GM12878 (cell line): ENCODE results near the gene NAA25. TPM values are rescaled to one million over a fixed set of nuclear protein-coding genes. Genes with fewer than 3 reads are reported as not detected.

Experiments
- BCL11A ChIP-seq: IDR thresholded peaks from 2 replicates; pipeline ENCODE4 v1.6.1; 2011; ENCODE audit warnings: low read depth, low read length
- BRCA1 ChIP-seq: IDR thresholded peaks from 2 replicates; pipeline ENCODE4 v1.6.1; 2011; ENCODE audit warnings: low read depth, low read length, improper control_type of control experiment
- CBFB ChIP-seq: IDR thresholded peaks from 2 replicates; pipeline ENCODE4 v1.6.1; 2016; ENCODE audit warnings: antibody characterized with exemption, low read depth
- CHD1 ChIP-seq: IDR thresholded peaks from 2 replicates; pipeline ENCODE4 v1.6.1; 2012; ENCODE audit warnings: low read depth, low read length, improper control_type of control experiment
- FOXM1 ChIP-seq: IDR thresholded peaks from 2 replicates; pipeline ENCODE4 v1.6.1; 2012; ENCODE audit warnings: low read depth, mild to moderate bottlenecking, inconsistent platforms, low read length, moderate library complexity
- HSF1 ChIP-seq: fragments of 150-350 bp; IDR thresholded peaks from 2 replicates; pipeline ENCODE4 v1.6.1; 2014; ENCODE audit warnings: mild to moderate bottlenecking, low read depth, low read length
- IRF4 ChIP-seq: IDR thresholded peaks from 2 replicates; pipeline ENCODE4 v1.6.1; 2011; ENCODE audit warnings: low read depth, low read length
- JUNB ChIP-seq: IDR thresholded peaks from 2 replicates; pipeline ENCODE4 v1.6.1; 2016; ENCODE audit warnings: antibody characterized with exemption, mild to moderate bottlenecking
- MEF2A ChIP-seq: IDR thresholded peaks from 2 replicates; pipeline ENCODE4 v1.6.1; 2011; ENCODE audit warnings: low read depth, mild to moderate bottlenecking, low read length, moderate library complexity; ENCODE audit not compliant: insufficient read depth
- MEF2B ChIP-seq: fragments of 450-650 bp; IDR thresholded peaks from 2 replicates; pipeline ENCODE4 v1.6.1; 2018; ENCODE audit warnings: mild to moderate bottlenecking, moderate library complexity; ENCODE audit not compliant: partially characterized antibody, poor library complexity, severe bottlenecking
- MXI1 ChIP-seq: fragments of 150-350 bp; IDR thresholded peaks from 2 replicates; pipeline ENCODE4 v1.6.1; 2011; ENCODE audit warnings: low read depth, mild to moderate bottlenecking, inconsistent platforms, low read length, improper control_type of control experiment
- MYC ChIP-seq: IDR thresholded peaks from 2 replicates; pipeline ENCODE4 v1.6.1; 2011; ENCODE audit warnings: mild to moderate bottlenecking, low read length, moderate library complexity, inconsistent platforms; ENCODE audit not compliant: insufficient read depth, insufficient replicate concordance, insufficient read length, severe bottlenecking
- NKRF ChIP-seq: fragments of 450-650 bp; conservative IDR thresholded peaks from 2 replicates; pipeline ENCODE4 v1.6.1; 2017; ENCODE audit warnings: mild to moderate bottlenecking, moderate library complexity
- NR2F1 ChIP-seq: fragments of 450-650 bp; conservative IDR thresholded peaks from 2 replicates; pipeline ENCODE4 v1.6.1; 2017; ENCODE audit warnings: mild to moderate bottlenecking
- PML ChIP-seq: IDR thresholded peaks from 2 replicates; pipeline ENCODE4 v1.6.1; 2012; ENCODE audit warnings: low read length, inconsistent platforms
- RCOR1 ChIP-seq: conservative IDR thresholded peaks from 2 replicates; pipeline ENCODE4 v1.6.1; 2012; ENCODE audit warnings: low read depth, low read length, improper control_type of control experiment
- RUNX3 ChIP-seq: IDR thresholded peaks from 2 replicates; pipeline ENCODE4 v1.6.1; 2012; ENCODE audit warnings: low read length, inconsistent platforms
- SMC3 ChIP-seq: IDR thresholded peaks from 2 replicates; pipeline ENCODE4 v1.6.1; 2011; ENCODE audit warnings: low read length, improper control_type of control experiment, borderline replicate concordance
- SRF ChIP-seq, 2 experiments: IDR thresholded peaks; 2 replicates each; pipeline ENCODE4 v1.6.1; 2011; ENCODE audit warnings: low read depth in 2 of 2, low read length in 2 of 2, mild to moderate bottlenecking in 1 of 2, moderate library complexity in 1 of 2
- STAT3 ChIP-seq: IDR thresholded peaks from 2 replicates; pipeline ENCODE4 v1.6.1; 2011; ENCODE audit warnings: low read depth, low read length, improper control_type of control experiment
- TCF7 ChIP-seq: IDR thresholded peaks from 2 replicates; pipeline ENCODE4 v1.6.1; 2014; ENCODE audit warnings: antibody characterized with exemption, borderline replicate concordance
- YY1 ChIP-seq: IDR thresholded peaks from 2 replicates; pipeline ENCODE4 v1.6.1; 2011; ENCODE audit warnings: low read depth, mild to moderate bottlenecking, low read length
- ZSCAN29 ChIP-seq: fragments of 450-650 bp; IDR thresholded peaks from 2 replicates; pipeline ENCODE4 v1.6.1; 2017; ENCODE audit warnings: mild to moderate bottlenecking, moderate library complexity
- polyA plus RNA-seq, 11 experiments: library from polyadenylated mRNA; depleted of rRNA in 4 of 11; unstranded in 6 of 11; stranded (reverse) in 5 of 11; fragments of >200 nt; fragmentation: Nextera tagmentation in 4 of 11; fragmentation: Illumina TruSeq in 1 of 11; extraction: Ambion mirVana in 4 of 11; extraction: Trizol in 1 of 11; gene quantifications; 1 replicate in 1 of 11; 2 replicates in 10 of 11; pipeline versions ENCODE4 v1.2.1 to v1.2.3, GENCODE V29; 2011 to 2016; ENCODE audit warnings: inconsistent platforms in 2 of 11, missing spikeins in 2 of 11, low read depth in 1 of 11
- total RNA-seq, 4 experiments: library from RNA; depleted of rRNA in 3 of 4; stranded (reverse); fragments of >200 nt in 3 of 4; fragmentation: Illumina TruSeq in 1 of 4; extraction: Trizol in 1 of 4; gene quantifications; 2 replicates each; pipeline versions ENCODE4 v1.2.1 to v1.2.3, GENCODE V29; 2013 to 2021
- TF ChIP-seq, protein P1 (sequence below): fragments of 450-650 bp; IDR thresholded peaks from 2 replicates; pipeline ENCODE4 v1.6.1; 2017; ENCODE audit warnings: antibody characterized with exemption, mild to moderate bottlenecking, moderate library complexity
- TF ChIP-seq, protein P2 (sequence below): fragments of 450-650 bp; IDR thresholded peaks from 2 replicates; pipeline ENCODE4 v1.6.1; 2016; ENCODE audit warnings: mild to moderate bottlenecking

Gene NAA25
- total and polyA plus RNA-seq, 10 of the 15 experiments (the other 5 are each of a cell fraction or from before 2014, with no cell fraction given): 15.0 to 39.2 (median 29.4) TPM

DNA sequence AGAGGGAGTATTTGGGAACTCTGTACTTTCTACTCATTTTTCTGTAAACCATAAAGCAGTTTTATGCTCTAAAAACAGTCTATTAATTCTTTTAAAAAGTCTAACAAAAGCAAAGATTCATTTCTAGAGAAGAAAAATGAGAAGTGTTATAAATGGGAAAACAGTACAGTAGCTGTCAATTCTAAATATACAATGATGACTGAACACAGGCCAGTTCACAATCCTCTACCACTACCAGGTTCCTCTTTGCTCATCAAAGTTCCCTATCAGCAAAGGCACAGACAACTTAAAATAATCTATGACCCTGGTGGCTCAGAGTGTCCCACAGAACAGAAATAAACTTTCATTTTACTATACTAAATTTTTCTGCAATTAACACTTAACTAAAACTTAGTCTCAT lies 12.5 kb downstream of the NAA25 start (continued):
- TF ChIP-seq, protein P1, sequence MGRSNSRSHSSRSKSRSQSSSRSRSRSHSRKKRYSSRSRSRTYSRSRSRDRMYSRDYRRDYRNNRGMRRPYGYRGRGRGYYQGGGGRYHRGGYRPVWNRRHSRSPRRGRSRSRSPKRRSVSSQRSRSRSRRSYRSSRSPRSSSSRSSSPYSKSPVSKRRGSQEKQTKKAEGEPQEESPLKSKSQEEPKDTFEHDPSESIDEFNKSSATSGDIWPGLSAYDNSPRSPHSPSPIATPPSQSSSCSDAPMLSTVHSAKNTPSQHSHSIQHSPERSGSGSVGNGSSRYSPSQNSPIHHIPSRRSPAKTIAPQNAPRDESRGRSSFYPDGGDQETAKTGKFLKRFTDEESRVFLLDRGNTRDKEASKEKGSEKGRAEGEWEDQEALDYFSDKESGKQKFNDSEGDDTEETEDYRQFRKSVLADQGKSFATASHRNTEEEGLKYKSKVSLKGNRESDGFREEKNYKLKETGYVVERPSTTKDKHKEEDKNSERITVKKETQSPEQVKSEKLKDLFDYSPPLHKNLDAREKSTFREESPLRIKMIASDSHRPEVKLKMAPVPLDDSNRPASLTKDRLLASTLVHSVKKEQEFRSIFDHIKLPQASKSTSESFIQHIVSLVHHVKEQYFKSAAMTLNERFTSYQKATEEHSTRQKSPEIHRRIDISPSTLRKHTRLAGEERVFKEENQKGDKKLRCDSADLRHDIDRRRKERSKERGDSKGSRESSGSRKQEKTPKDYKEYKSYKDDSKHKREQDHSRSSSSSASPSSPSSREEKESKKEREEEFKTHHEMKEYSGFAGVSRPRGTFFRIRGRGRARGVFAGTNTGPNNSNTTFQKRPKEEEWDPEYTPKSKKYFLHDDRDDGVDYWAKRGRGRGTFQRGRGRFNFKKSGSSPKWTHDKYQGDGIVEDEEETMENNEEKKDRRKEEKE: no peak
- TF ChIP-seq MXI1 (no peak), STAT3 (no peak), ZSCAN29 (no peak), RUNX3 (peak; percentile 59), HSF1 (no peak), SRF (IDR thresholded peaks at IDR 0.05; ENCODE audit: low read depth in 2 of 2, low read length in 2 of 2) (no peak), MYC (no peak), NR2F1 (no peak), BRCA1 (no peak), NKRF (no peak), YY1 (no peak), SMC3 (no peak), TCF7 (no peak), CHD1 (no peak), PML (peak; percentile 61; the same call in 1 of the 2 replicates), MEF2B (peak; percentile 26), JUNB (peak; percentile 81), CBFB (no peak), IRF4 (0 out of 2 replicates have a peak, but pooled peaks have one; percentile 45), FOXM1 (peak; percentile 68; the same call in 1 of the 2 replicates), RCOR1 (no peak), BCL11A (peak; percentile 47; the same call in 1 of the 2 replicates), MEF2A (peak; percentile 95)
- TF ChIP-seq, protein P2, sequence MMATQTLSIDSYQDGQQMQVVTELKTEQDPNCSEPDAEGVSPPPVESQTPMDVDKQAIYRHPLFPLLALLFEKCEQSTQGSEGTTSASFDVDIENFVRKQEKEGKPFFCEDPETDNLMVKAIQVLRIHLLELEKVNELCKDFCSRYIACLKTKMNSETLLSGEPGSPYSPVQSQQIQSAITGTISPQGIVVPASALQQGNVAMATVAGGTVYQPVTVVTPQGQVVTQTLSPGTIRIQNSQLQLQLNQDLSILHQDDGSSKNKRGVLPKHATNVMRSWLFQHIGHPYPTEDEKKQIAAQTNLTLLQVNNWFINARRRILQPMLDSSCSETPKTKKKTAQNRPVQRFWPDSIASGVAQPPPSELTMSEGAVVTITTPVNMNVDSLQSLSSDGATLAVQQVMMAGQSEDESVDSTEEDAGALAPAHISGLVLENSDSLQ: peak; percentile 60; the same call in 1 of the 2 replicates
